ENCODE measurements around the gene WEE1.

DNA sequence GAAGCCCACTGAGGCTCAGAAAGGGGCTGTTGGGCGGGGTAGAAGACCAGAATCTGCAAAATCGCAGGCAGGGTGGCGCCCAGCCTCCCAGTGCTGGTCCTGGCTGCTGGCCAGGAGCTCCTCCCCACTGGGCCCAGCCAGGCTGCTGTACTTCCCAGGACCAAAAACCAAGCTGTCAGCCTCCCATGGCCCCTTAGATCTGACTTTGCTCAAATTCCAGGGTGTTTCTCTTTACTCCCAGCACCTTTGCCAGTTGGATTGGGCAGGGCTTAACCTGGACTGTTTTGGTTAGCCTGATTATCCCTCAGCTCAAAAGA lies 44.2 kb upstream of the WEE1 start:
- TF ChIP-seq POLR2AphosphoS5 (IDR thresholded peaks at IDR 0.05; ENCODE audit: insufficient read depth, low read depth, low read length) (no peak), POLR2A (IDR thresholded peaks at IDR 0.05; ENCODE audit: low read depth, low read length) (no peak), EZH2 (IDR thresholded peaks at IDR 0.05; ENCODE audit: borderline replicate concordance, low read depth, low read length, severe bottlenecking) (no peak), JUN (IDR thresholded peaks at IDR 0.05; ENCODE audit: borderline replicate concordance, insufficient read depth, insufficient read length, low read depth) (no peak), MYC (IDR thresholded peaks at IDR 0.05; ENCODE audit: low read depth, low read length) (no peak), FOS (IDR thresholded peaks at IDR 0.05; ENCODE audit: borderline replicate concordance, insufficient read depth, low read length) (no peak)
- TF ChIP-seq, protein P1, sequence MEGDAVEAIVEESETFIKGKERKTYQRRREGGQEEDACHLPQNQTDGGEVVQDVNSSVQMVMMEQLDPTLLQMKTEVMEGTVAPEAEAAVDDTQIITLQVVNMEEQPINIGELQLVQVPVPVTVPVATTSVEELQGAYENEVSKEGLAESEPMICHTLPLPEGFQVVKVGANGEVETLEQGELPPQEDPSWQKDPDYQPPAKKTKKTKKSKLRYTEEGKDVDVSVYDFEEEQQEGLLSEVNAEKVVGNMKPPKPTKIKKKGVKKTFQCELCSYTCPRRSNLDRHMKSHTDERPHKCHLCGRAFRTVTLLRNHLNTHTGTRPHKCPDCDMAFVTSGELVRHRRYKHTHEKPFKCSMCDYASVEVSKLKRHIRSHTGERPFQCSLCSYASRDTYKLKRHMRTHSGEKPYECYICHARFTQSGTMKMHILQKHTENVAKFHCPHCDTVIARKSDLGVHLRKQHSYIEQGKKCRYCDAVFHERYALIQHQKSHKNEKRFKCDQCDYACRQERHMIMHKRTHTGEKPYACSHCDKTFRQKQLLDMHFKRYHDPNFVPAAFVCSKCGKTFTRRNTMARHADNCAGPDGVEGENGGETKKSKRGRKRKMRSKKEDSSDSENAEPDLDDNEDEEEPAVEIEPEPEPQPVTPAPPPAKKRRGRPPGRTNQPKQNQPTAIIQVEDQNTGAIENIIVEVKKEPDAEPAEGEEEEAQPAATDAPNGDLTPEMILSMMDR (IDR thresholded peaks at IDR 0.05; ENCODE audit: extremely low read depth in 1 of 2, insufficient read depth in 1 of 2, low read depth in 1 of 2, low read length in 2 of 2) = no peak
- TF ChIP-seq, protein P2, sequence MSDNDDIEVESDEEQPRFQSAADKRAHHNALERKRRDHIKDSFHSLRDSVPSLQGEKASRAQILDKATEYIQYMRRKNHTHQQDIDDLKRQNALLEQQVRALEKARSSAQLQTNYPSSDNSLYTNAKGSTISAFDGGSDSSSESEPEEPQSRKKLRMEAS (IDR thresholded peaks at IDR 0.05; ENCODE audit: insufficient read depth, insufficient read length) = no peak
